ENCODE results near the gene TRMT5. TPM values are rescaled to one million over a fixed set of nuclear protein-coding genes. Genes with fewer than 3 reads are reported as not detected.

The TRMT5 gene
- total RNA-seq, 1 donor from 2014 or later, result 12.1 TPM

DNA sequence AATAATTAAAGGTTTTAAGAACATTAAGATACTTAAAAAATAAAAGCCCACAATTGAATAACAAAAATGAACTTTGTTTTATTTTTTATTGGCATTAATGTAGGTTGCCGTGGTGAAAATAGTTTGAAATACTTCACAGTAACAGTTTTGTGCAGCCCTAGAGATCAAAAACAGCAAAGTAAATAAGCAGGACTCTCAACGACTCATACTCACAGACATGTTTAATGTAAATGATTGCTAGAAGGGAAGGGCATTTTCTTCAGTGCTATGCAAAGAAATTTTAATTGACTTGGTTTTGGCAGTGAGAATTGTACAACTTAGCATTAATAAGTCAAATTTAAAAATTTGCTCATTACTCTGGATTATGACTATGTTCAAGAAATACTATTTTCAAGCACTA lies 16.0 kb downstream of the TRMT5 start:
- TF ChIP-seq, protein P1, sequence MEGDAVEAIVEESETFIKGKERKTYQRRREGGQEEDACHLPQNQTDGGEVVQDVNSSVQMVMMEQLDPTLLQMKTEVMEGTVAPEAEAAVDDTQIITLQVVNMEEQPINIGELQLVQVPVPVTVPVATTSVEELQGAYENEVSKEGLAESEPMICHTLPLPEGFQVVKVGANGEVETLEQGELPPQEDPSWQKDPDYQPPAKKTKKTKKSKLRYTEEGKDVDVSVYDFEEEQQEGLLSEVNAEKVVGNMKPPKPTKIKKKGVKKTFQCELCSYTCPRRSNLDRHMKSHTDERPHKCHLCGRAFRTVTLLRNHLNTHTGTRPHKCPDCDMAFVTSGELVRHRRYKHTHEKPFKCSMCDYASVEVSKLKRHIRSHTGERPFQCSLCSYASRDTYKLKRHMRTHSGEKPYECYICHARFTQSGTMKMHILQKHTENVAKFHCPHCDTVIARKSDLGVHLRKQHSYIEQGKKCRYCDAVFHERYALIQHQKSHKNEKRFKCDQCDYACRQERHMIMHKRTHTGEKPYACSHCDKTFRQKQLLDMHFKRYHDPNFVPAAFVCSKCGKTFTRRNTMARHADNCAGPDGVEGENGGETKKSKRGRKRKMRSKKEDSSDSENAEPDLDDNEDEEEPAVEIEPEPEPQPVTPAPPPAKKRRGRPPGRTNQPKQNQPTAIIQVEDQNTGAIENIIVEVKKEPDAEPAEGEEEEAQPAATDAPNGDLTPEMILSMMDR (IDR thresholded peaks at IDR 0.05; ENCODE audit: insufficient read depth, low read length, severe bottlenecking), result no peak
- no peaks in the 10 kb centered on the region for H3K27me3 ChIP-seq (ENCODE audit: control insufficient read depth, insufficient read depth, low read length)
- H3K4me3 ChIP-seq (ENCODE audit: low read depth, low read length), result no peak overlapping the region
- no peak for DNase-seq (ENCODE audit: low read depth)
- no peaks in the 10 kb centered on the region for H3K36me3 ChIP-seq (ENCODE audit: control insufficient read depth, insufficient read depth, low read length)
- no peak for FAIRE-seq

DNA sequence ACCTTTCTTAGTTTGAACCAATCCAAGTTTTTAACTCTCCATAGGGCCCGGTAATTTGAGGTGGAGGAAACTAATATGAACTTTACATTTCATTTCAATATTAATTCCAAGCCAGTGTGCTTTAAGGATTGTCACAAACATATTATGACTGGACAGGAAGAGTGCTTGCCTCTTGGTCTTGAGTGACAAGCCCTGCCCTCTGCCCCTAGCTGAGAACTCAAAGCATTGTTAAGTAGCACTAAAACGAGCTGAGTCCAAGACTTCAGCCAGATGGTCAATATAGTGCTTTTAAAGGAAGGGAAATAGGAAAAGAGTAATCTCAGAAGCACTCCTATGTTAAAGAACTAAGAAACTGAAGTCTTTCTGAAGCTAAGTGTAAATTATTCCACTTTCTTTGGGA lies 17.1 kb downstream of the TRMT5 start:
- no peak for FAIRE-seq
- no peak for DNase-seq (ENCODE audit: low read depth)
- H3K36me3 ChIP-seq (ENCODE audit: control insufficient read depth, insufficient read depth, low read length), result no peaks in the 10 kb centered on the region

DNA sequence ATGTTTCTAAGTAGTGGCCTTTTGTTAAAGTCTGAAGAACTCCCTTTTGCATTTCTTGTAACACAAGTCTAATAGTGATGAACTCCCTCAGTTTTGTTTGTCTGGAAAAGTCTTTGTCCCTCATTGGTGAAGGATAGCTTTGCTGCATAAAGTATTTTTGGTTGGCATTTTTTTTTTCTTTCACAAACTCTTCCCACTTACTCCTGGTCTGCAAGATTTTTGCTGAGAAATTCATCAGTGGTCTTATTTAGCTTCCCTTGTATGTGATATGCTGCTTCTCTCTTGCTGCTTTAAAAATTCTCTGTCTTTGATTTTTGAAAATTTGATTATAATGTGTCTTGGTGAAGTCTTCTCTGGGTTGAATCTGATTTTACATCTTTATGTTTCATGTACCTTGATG lies 22.7 kb downstream of the TRMT5 start:
- no peak for DNase-seq (ENCODE audit: low read depth)
- no peaks in the 10 kb centered on the region for H3K27me3 ChIP-seq (ENCODE audit: control insufficient read depth, insufficient read depth, low read length)
- H3K36me3 ChIP-seq (ENCODE audit: control insufficient read depth, insufficient read depth, low read length), result no peaks in the 10 kb centered on the region
- FAIRE-seq, result no peak
- no peak overlapping the region for H3K4me3 ChIP-seq (ENCODE audit: low read depth, low read length)
- TF ChIP-seq, protein P1 (IDR thresholded peaks at IDR 0.05; ENCODE audit: insufficient read depth, low read length, severe bottlenecking), result no peak

More for the DNA sequence above, 17.1 kb downstream of the TRMT5 start:
- TF ChIP-seq, protein P1 (IDR thresholded peaks at IDR 0.05; ENCODE audit: insufficient read depth, low read length, severe bottlenecking), result no peak
- Histone ChIP-seq H3K4me3 (ENCODE audit: low read depth, low read length) (no peak overlapping the region), H3K27me3 (ENCODE audit: control insufficient read depth, insufficient read depth, low read length) (no peaks in the 10 kb centered on the region)

DNA sequence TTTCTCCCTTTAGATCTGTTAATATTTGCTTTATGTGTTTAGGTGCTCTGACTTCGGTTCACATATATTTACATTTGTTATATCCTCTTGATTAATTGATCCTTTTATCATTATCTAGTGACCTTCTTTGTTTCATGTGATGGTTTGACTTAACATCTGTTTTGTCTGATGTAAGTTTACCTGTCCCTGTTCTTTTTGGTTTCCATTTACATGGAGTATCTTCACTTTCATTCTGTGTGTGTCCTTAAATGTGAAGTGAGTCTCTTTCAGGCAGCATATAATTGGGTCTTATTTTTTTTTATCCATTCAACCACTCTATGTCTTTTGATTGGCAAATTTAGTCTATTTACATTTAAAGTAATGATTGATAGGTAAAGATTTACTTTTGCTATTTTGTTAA lies 24.2 kb downstream of the TRMT5 start:
- H3K36me3 ChIP-seq (ENCODE audit: control insufficient read depth, insufficient read depth, low read length), result no peaks in the 10 kb centered on the region
- H3K4me3 ChIP-seq (ENCODE audit: low read depth, low read length), result no peak overlapping the region
- DNase-seq (ENCODE audit: low read depth) (no peak), FAIRE-seq (no peak)
- TF ChIP-seq, protein P1 (IDR thresholded peaks at IDR 0.05; ENCODE audit: insufficient read depth, low read length, severe bottlenecking), result no peak
- no peaks in the 10 kb centered on the region for H3K27me3 ChIP-seq (ENCODE audit: control insufficient read depth, insufficient read depth, low read length)

DNA sequence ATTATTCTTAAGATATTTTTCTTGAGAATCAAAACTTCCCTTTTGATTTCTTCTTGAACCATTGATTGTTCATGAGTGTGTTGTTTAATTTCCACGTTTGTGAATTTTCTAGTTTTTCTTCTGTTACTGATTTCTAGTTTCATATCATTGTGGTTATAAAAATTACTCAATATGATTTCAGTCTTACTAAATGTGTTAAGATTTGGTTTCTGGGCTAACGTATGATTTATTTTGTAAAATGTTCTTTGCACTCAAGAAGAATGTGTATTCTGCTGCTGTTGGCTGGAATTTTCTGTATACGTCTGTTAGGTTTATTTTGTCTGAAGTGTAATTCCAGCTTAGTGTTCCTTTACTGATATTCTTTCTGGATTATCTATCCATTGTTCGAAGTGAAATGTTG lies 24.7 kb downstream of the TRMT5 start:
- Histone ChIP-seq H3K27me3 (ENCODE audit: control insufficient read depth, insufficient read depth, low read length) (no peaks in the 10 kb centered on the region), H3K4me3 (ENCODE audit: low read depth, low read length) (no peak overlapping the region), H3K36me3 (ENCODE audit: control insufficient read depth, insufficient read depth, low read length) (no peaks in the 10 kb centered on the region)
- DNase-seq (ENCODE audit: low read depth) (no peak), FAIRE-seq (no peak)
- TF ChIP-seq, protein P1 (IDR thresholded peaks at IDR 0.05; ENCODE audit: insufficient read depth, low read length, severe bottlenecking), result no peak

DNA sequence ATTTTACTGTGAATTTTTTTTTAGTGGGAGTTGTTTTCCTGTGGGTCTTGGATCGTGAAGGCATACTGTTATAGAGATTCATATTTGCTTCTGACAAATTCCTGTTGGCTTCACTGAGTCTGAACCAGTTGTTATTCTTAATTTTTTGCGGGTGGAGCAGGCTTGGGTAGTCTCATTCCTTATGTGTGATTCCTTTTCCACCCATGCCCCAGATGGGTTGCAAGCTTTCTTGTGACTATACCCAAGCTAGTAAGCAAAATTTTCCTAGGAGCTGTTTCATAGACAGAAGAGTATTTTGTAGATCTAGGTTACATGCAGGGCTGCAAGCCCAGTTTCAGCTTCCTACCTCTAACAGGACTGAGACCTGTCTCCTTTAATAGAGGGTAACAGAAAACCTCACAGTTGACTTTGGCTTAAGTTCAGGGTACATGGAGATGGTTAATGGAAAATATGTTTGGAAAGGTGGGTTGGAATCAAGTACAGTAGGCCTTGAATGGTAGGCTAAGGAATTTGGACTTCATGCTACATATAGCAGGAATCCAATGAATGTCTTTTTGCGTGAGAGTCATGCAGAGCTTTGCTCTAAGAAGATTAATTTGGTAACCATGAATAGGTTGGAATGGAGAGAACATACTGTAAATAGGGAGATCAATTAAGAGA lies 29.0 kb downstream of the TRMT5 start:
- no peaks in the 10 kb centered on the region for H3K36me3 ChIP-seq (ENCODE audit: control insufficient read depth, insufficient read depth, low read length)
- FAIRE-seq (no peak), DNase-seq (ENCODE audit: low read depth) (no peak)
- TF ChIP-seq, protein P1 (IDR thresholded peaks at IDR 0.05; ENCODE audit: insufficient read depth, low read length, severe bottlenecking), result no peak
- H3K4me3 ChIP-seq (ENCODE audit: low read depth, low read length), result no peak overlapping the region
- no peaks in the 10 kb centered on the region for H3K27me3 ChIP-seq (ENCODE audit: control insufficient read depth, insufficient read depth, low read length)
